ENCODE data around the gene RETREG1. TPM values are rescaled to one million over a fixed set of nuclear protein-coding genes. Genes with fewer than 3 reads are reported as not detected.

Gene RETREG1
- total and polyA plus RNA-seq, 12 donors, result 14.6 to 337 (median 216) TPM

DNA sequence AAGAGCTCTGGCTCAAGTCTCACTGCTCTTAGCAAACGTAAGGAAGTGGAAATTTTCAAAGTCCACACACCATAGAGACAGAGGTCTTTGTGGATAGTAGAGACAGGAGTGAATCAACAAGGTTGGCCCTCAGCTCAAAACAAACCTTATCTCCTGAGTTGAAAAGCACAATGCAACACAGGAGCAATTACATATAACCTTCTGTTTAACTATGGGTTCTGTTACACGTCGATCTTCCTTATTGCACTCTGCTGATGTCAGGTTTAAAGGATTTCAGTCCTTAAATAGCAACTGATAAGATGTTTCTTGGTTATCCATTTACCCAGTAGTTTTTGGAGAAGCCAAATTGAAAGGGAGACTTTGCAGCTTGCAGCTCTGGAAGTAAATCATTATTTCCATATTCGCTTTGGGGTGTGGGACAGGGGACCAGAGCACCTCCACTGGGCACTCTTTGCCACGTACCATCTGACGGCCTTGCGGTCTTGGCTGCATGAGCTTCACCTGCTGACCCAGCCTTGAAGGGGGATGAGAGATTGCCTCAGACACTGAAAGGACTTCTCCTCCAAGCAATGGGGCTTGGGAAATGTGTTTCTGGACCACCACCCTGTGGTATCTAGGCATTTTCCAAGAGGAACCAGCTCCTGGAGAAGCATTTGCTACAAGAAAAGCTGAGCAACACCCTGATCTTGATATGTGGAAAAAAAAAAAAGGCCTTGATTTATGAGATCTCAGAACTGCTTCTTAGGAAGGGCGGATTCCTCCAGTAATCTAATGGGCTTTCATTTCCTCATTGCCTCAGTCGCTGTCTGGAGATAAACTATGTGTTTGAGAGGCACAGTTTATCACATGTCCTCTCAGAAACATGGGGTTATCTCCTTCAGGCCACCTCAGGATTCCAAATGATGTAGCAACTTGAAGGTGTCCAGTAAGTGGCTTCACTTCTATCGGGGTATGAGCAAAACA, 95.0 kb downstream of the RETREG1 start:
- intact Hi-C loops (cut with DNase I), result no loop called here
- ATAC-seq, result peak in 7 of 8 donors; percentile 20 to 70 (median 55)
- no peaks in the 10 kb centered on the region for H3K9me3 ChIP-seq
- no peaks in the 10 kb centered on the region for H3K36me3 ChIP-seq
- H3K27ac ChIP-seq, result peak overlapping the region in 7 of 10 donors; percentile 4 to 54 (median 21)
- no peaks in the 10 kb centered on the region for H3K27me3 ChIP-seq
- DNase-seq, result no peak
- H3K4me1 ChIP-seq, result peaks cover 0 to 21% (median 13%) of the 10 kb centered on the region in 9 donors
- WGBS, 2 donors, result 60 to 63% methylated on average over 10 of the region's 10 CpGs
- TF ChIP-seq, protein P1, sequence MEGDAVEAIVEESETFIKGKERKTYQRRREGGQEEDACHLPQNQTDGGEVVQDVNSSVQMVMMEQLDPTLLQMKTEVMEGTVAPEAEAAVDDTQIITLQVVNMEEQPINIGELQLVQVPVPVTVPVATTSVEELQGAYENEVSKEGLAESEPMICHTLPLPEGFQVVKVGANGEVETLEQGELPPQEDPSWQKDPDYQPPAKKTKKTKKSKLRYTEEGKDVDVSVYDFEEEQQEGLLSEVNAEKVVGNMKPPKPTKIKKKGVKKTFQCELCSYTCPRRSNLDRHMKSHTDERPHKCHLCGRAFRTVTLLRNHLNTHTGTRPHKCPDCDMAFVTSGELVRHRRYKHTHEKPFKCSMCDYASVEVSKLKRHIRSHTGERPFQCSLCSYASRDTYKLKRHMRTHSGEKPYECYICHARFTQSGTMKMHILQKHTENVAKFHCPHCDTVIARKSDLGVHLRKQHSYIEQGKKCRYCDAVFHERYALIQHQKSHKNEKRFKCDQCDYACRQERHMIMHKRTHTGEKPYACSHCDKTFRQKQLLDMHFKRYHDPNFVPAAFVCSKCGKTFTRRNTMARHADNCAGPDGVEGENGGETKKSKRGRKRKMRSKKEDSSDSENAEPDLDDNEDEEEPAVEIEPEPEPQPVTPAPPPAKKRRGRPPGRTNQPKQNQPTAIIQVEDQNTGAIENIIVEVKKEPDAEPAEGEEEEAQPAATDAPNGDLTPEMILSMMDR (IDR thresholded peaks at IDR 0.05), result no peak
- no peak overlapping the region for H3K4me3 ChIP-seq

DNA sequence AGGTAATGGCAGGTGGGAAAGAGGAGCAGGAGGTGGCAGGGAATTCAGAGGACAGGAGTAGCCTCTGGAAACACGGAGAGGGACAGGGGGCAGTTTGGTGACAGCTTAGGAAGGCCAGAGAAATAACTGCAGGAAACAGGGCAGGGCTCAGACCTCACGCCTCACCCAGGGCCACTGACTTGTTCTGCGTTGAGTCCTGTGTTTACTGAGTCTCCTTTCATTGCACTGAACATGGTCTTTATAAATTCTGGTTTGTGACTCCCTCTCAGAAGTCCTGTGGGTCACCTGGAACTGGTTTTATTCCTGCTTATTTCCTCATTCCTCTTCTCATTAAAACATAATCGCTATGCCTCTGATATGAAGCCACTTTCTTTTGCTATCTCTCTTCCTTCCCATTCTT, 96.0 kb downstream of the RETREG1 start:
- TF ChIP-seq, protein P1 (IDR thresholded peaks at IDR 0.05), result no peak
- WGBS, 2 donors, result 57 to 71% methylated on average over 4 of the region's 4 CpGs

DNA sequence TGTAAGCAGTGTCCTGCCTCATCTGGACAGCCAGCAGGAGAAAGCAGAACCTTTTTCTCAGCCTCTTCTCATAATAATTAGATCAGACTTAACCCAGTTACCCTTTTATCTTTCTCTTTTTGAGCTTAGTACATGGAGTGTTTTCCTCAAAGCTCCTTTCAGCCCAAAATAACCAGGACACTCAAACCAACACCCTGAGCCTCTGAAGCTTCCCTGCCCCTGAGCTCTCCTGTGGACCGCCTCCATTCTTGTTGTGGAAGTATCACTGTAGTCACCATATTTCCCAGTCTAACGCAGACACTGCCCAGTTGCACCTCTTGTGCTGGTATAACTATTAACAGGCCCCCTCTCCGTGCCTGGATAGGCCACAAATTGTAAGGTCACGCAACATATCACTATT, 97.4 kb downstream of the RETREG1 start:
- 83 to 93% methylated on average over 4 of the region's 4 CpGs for WGBS, 2 donors
- intact Hi-C loops (cut with DNase I), result no loop called here
- no peak for DNase-seq
- Histone ChIP-seq H3K36me3 (no peaks in the 10 kb centered on the region), H3K27ac (no peak overlapping the region), H3K4me1 (peaks cover 0 to 21% (median 13%) of the 10 kb centered on the region in 9 donors), H3K4me3 (no peak overlapping the region), H3K9me3 (no peaks in the 10 kb centered on the region), H3K27me3 (no peaks in the 10 kb centered on the region)
- no peak for ATAC-seq
- TF ChIP-seq, protein P1 (IDR thresholded peaks at IDR 0.05), result no peak

More for the DNA sequence above, 96.0 kb downstream of the RETREG1 start:
- no peaks in the 10 kb centered on the region for H3K36me3 ChIP-seq
- DNase-seq, result no peak
- H3K4me1 ChIP-seq, result peaks cover 0 to 21% (median 13%) of the 10 kb centered on the region in 9 donors
- peak in 1 of 8 donors; percentile 28 for ATAC-seq
- H3K27me3 ChIP-seq, result no peaks in the 10 kb centered on the region
- intact Hi-C loops (cut with DNase I), result no loop called here
- H3K9me3 ChIP-seq, result no peaks in the 10 kb centered on the region
- H3K27ac ChIP-seq, result peak overlapping the region in 5 of 10 donors; percentile 4 to 54 (median 21)
- H3K4me3 ChIP-seq, result no peak overlapping the region

DNA sequence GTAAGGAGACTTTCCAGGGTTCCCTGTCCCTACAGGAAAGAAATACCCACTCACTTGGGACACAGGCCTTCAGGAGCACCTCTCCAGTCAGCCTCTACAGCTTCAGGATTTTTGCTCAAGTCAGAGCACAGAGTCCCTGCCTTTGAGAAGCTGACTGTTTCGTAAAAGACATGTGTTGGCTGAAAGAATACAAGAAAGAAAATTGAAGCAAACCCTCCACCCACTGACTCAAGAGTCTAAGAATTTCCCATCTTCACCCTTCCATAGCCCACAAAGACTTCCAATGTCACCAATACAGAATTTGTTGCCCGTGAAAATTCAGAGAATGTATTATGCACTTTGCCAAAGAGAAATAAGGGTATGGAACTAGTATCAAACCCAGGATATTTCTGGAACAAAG, 98.2 kb downstream of the RETREG1 start:
- DNase-seq, result no peak
- intact Hi-C loops (cut with DNase I), result no loop called here
- TF ChIP-seq, protein P1 (IDR thresholded peaks at IDR 0.05), result no peak
- no peak overlapping the region for H3K27ac ChIP-seq
- H3K36me3 ChIP-seq, result no peaks in the 10 kb centered on the region
- peaks cover 0 to 21% (median 10%) of the 10 kb centered on the region in 9 donors for H3K4me1 ChIP-seq
- ATAC-seq, result no peak
- no peaks in the 10 kb centered on the region for H3K9me3 ChIP-seq
- no peaks in the 10 kb centered on the region for H3K27me3 ChIP-seq
- H3K4me3 ChIP-seq, result no peak overlapping the region
- WGBS, 2 donors, result 83% methylated on average over 2 of the region's 2 CpGs

Measured in heart right ventricle (tissue), 16 donors.